CD4-positive, alpha-beta T cell (primary cell): ENCODE results near the gene KRTAP4-3. TPM values are rescaled to one million over a fixed set of nuclear protein-coding genes. Genes with fewer than 3 reads are reported as not detected.

ENCODE experiments used
- ATAC-seq: fragments of 200-7000 bp; cut with Tn5 transposase; one replicate; pipeline ENCODE4 v1.10.0; 2022; ENCODE audit warnings: mild to moderate bottlenecking; ENCODE audit not compliant: poor library complexity
- CTCF ChIA-PET: fragments of 350-600 bp; sonication (Branson Sonifier 250); formaldehyde crosslinking; loops from one replicate; lab custom pipeline; 2021; ENCODE audit warnings: antibody characterized with exemption, inconsistent platforms; lab: Charles Lee
- POLR2A ChIA-PET: fragments of 350-600 bp; sonication (Branson Sonifier 250); formaldehyde crosslinking; loops from one replicate; lab custom pipeline; 2021; ENCODE audit warnings: antibody characterized with exemption, inconsistent platforms; lab: Charles Lee
- DNase-seq, 14 experiments: peaks; one replicate each; pipeline ENCODE4 v3.0.0-alpha.2; 2013 to 2020; ENCODE audit warnings: mixed read lengths in 2 of 14
- H3K27ac ChIP-seq, 2 donors: one replicate each; pipeline versions ENCODE4 v1.5.1 to v1.7.0; 2013; ENCODE audit warnings: low read length in 2 of 2, low read depth in 1 of 2, mild to moderate bottlenecking in 1 of 2
- H3K27me3 ChIP-seq, 2 experiments: 1 replicate in 1 of 2; 2 replicates in 1 of 2; pipeline versions ENCODE4 v1.6.1 to v1.7.0; 2013; ENCODE audit warnings: low read length in 2 of 2, control low read depth in 1 of 2, mild to moderate bottlenecking in 1 of 2, moderate library complexity in 1 of 2; ENCODE audit not compliant: insufficient read depth in 2 of 2, control insufficient read depth in 1 of 2
- H3K36me3 ChIP-seq: one replicate; pipeline ENCODE4 v1.6.1; 2013; ENCODE audit warnings: low read length, control low read depth; ENCODE audit not compliant: insufficient read depth
- H3K4me1 ChIP-seq: one replicate; pipeline ENCODE4 v1.6.1; 2013; ENCODE audit warnings: low read length, control low read depth; ENCODE audit not compliant: insufficient read depth
- H3K4me3 ChIP-seq: one replicate; pipeline ENCODE4 v1.5.1; 2013; ENCODE audit warnings: mild to moderate bottlenecking, low read length, moderate library complexity
- H3K9me3 ChIP-seq, 2 experiments: 1 replicate in 1 of 2; 2 replicates in 1 of 2; pipeline versions ENCODE4 v1.6.1 to v1.7.0; 2013; ENCODE audit warnings: low read length in 2 of 2, mild to moderate bottlenecking in 2 of 2, control low read depth in 1 of 2, moderate library complexity in 1 of 2; ENCODE audit not compliant: control insufficient read depth in 1 of 2, insufficient read depth in 1 of 2
- H3K27ac Mint-ChIP-seq: one replicate; pipeline ENCODE4 v1.8.0; 2020; ENCODE audit warnings: mixed read lengths
- H3K27me3 Mint-ChIP-seq: one replicate; pipeline ENCODE4 v1.8.0; 2021; ENCODE audit warnings: mixed read lengths
- H3K36me3 Mint-ChIP-seq: one replicate; pipeline ENCODE4 v1.8.0; 2021; ENCODE audit warnings: low read depth, mixed read lengths
- H3K4me1 Mint-ChIP-seq: one replicate; pipeline ENCODE4 v1.8.0; 2021; ENCODE audit warnings: low read depth, mixed read lengths
- H3K4me3 Mint-ChIP-seq: one replicate; pipeline ENCODE4 v1.8.0; 2020; ENCODE audit warnings: mild to moderate bottlenecking, mixed read lengths
- H3K9me3 Mint-ChIP-seq: one replicate; pipeline ENCODE4 v1.8.0; 2020; ENCODE audit warnings: mixed read lengths
- intact Hi-C, 2 experiments: fragments of 100-400 bp; cut with DNase I in 1 of 2; cut with micrococcal nuclease in 1 of 2; formaldehyde crosslinking; loops; one replicate each; pipeline versions ENCODE4 v1.15.1 to v1.9.0; 2023 to 2025; cut with DNase I, micrococcal nuclease
- total RNA-seq, 174 experiments: library from RNA in 2 of 174; stranded (reverse) in 2 of 174; gene quantifications; one replicate each; pipeline ENCODE4 v1.2.3 and lab custom pipeline; 2021 to 2026
- TF ChIP-seq, protein P1 (sequence below): fragments of 200-600 bp; IDR thresholded peaks from one replicate; pipeline ENCODE4 v1.8.0; 2022; ENCODE audit warnings: antibody characterized with exemption, mild to moderate bottlenecking

Gene KRTAP4-3
- total RNA-seq, 2 experiments from 2014 or later = not detected

DNA sequence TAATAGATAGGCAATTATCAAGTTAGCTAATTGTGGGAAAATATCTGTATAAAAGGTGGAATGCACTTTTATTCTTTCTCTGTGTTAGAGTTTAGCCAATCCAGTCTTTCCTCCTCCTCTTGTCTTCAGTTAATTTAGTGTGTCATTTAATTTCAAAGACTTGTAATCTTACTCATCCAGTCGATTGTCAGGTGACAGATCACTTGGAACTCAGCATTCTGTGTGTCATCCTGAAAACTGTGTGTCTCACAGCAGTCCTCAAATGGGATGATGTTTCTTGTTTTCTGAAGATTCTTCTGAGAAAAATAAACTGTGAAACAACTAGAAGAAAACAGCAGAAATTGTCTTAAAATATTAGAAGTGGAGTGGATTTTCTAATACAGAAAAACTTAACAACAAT, 17.0 kb upstream of the KRTAP4-3 start:
- Mint-ChIP-seq H3K4me3 (no peak overlapping the region), H3K4me1 (no peaks in the 10 kb centered on the region), H3K27me3 (peaks cover 19% of the 10 kb centered on the region), H3K27ac (no peak overlapping the region), H3K9me3 (no peaks in the 10 kb centered on the region), H3K36me3 (no peaks in the 10 kb centered on the region)
- peaks cover 0 to under 1% of the 10 kb centered on the region in 2 experiments for H3K9me3 ChIP-seq
- ChIA-PET POLR2A (no interaction called here), CTCF (no interaction called here)
- TF ChIP-seq, protein P1, sequence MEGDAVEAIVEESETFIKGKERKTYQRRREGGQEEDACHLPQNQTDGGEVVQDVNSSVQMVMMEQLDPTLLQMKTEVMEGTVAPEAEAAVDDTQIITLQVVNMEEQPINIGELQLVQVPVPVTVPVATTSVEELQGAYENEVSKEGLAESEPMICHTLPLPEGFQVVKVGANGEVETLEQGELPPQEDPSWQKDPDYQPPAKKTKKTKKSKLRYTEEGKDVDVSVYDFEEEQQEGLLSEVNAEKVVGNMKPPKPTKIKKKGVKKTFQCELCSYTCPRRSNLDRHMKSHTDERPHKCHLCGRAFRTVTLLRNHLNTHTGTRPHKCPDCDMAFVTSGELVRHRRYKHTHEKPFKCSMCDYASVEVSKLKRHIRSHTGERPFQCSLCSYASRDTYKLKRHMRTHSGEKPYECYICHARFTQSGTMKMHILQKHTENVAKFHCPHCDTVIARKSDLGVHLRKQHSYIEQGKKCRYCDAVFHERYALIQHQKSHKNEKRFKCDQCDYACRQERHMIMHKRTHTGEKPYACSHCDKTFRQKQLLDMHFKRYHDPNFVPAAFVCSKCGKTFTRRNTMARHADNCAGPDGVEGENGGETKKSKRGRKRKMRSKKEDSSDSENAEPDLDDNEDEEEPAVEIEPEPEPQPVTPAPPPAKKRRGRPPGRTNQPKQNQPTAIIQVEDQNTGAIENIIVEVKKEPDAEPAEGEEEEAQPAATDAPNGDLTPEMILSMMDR = no peak
- DNase-seq = no peak
- H3K36me3 ChIP-seq = no peaks in the 10 kb centered on the region
- no peaks in the 10 kb centered on the region for H3K27me3 ChIP-seq
- no peaks in the 10 kb centered on the region for H3K4me1 ChIP-seq
- intact Hi-C loops = no loop called here
- no peak overlapping the region for H3K27ac ChIP-seq
- ATAC-seq = no peak
- H3K4me3 ChIP-seq = no peak overlapping the region

DNA sequence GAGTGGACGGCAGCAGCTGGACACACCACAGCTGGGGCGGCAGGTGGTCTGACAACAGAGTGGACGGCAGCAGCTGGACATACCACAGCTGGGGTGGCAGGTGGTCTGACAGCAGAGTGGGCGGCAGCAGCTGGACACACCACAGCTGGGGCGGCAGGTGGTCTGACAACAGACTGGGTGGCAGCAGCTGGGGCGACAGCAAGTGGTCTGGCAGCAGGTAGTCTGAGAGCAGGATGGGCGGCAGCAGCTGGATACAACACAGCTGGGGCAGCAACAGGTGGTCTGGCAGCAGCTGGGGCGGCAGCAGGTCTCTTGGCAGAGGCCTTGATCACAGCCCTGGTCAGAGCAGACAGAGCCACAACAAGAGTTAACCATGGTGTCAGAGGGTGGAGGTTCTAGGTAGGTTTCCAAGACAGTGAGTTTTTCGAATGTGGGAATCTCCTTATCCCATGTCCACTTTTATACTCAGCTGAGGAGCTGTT, 16.5 kb upstream of the KRTAP4-3 start, which contains the start of gene KRTAP4-1:
TSS of gene KRTAP4-1 (minus strand) at position 432 of the 482 bp plus-strand sequence. CDS start at position 375, 57 bp downstream.
- no peak for ATAC-seq
- intact Hi-C loops = no loop called here
- POLR2A ChIA-PET = no interaction called here
- H3K27me3 Mint-ChIP-seq = peaks cover 19% of the 10 kb centered on the region
- Histone ChIP-seq H3K27me3 (no peaks in the 10 kb centered on the region), H3K36me3 (no peaks in the 10 kb centered on the region), H3K9me3 (no peaks in the 10 kb centered on the region), H3K4me1 (no peaks in the 10 kb centered on the region), H3K27ac (no peak within 1 kb of the TSS), H3K4me3 (no peak within 1 kb of the TSS)
- no peak within 1 kb of the TSS for H3K27ac Mint-ChIP-seq
- no peaks in the 10 kb centered on the region for H3K9me3 Mint-ChIP-seq
- DNase-seq = no peak
- H3K4me3 Mint-ChIP-seq = no peak within 1 kb of the TSS
- CTCF ChIA-PET = no interaction called here
- TF ChIP-seq, protein P1 = no peak
- no peaks in the 10 kb centered on the region for H3K36me3 Mint-ChIP-seq
- H3K4me1 Mint-ChIP-seq = no peaks in the 10 kb centered on the region

DNA sequence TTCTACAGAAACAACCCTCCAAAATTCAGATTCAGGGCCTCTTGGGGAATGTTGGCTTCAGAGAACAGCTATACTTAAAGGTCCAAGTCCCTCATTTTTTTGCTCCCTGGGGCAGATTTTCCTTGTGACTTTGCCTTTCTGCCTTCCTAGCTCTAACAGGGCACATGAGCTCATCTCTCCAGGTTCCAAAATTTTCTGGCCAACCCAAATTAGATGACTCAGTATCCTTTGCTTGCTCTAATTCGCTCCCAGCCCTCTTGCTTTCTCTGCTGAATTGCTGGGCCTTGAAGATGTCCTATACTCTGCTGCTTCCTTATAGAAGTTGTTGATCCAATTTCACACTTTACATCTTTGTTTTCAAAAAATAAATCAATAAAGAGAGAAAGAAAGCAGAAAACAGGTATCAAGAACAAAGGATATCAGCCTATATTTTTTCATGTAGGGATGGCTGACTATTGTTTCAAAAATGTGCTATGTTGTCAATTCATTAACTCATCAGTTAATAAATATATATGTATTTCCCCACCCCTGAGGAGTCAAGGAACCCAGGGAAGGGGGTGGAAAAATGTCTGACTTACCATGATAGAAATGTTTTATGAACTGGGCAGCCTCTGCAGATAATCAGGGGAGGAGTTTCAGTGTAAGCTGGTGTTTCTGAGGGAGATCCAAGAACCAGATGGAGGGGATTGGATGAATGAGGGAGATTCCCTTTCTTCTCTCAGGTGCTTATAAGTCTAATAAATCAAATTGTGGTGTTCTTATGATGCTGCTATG, 11.0 kb upstream of the KRTAP4-3 start:
- ChIA-PET CTCF (no interaction called here), POLR2A (no interaction called here)
- no peak overlapping the region for H3K27ac ChIP-seq
- DNase-seq (no peak), ATAC-seq (no peak)
- Mint-ChIP-seq H3K4me3 (no peak overlapping the region), H3K9me3 (no peaks in the 10 kb centered on the region), H3K36me3 (no peaks in the 10 kb centered on the region), H3K4me1 (no peaks in the 10 kb centered on the region), H3K27me3 (peaks cover under 1% of the 10 kb centered on the region), H3K27ac (no peak overlapping the region)
- no peak overlapping the region for H3K4me3 ChIP-seq
- no peaks in the 10 kb centered on the region for H3K27me3 ChIP-seq
- TF ChIP-seq, protein P1 = no peak
- no peaks in the 10 kb centered on the region for H3K36me3 ChIP-seq
- intact Hi-C loops = no loop called here
- H3K4me1 ChIP-seq = no peaks in the 10 kb centered on the region
- no peaks in the 10 kb centered on the region for H3K9me3 ChIP-seq
